ENCODE results near the gene GLP1R.

The GLP1R gene

DNA sequence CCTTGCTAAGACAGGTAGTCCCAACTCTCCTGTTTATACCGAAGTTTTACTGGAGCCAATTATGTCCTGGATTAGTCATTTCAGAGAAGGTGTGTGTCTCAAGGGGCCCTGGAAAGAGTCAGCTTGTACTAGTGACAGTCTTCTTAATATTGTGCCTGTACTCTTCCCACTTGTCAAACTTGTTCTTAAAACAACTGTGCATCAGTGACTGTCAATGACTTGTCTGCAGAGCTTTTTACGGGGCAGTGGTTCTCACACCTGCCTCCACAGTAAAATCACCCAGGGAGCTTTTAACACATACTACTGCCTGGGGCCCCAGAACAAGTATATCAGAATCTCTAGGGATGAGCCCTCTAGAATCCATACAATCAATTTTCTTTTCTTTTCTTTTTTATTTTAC lies 28.4 kb upstream of the GLP1R start:
- ChIA-PET CTCF (no interaction called here), POLR2A (no interaction called here)
- TF ChIP-seq SP1 (IDR thresholded peaks at IDR 0.05) (no peak), LEF1 (IDR thresholded peaks at IDR 0.05; ENCODE audit: borderline replicate concordance) (no peak), FOXA1 (IDR thresholded peaks at IDR 0.05) (no peak), ZNF384 (IDR thresholded peaks at IDR 0.05) (no peak), ELF4 (IDR thresholded peaks at IDR 0.05) (no peak), SUZ12 (IDR thresholded peaks at IDR 0.05) (no peak), HDGF (IDR thresholded peaks at IDR 0.05; ENCODE audit: borderline replicate concordance) (no peak), BHLHE40 (IDR thresholded peaks at IDR 0.05; ENCODE audit: borderline replicate concordance) (no peak), ARNT (IDR thresholded peaks at IDR 0.05) (no peak), FOXM1 (IDR thresholded peaks at IDR 0.05; ENCODE audit: borderline replicate concordance) (no peak), L3MBTL2 (conservative IDR thresholded peaks at IDR 0.05) (no peak), TARDBP (IDR thresholded peaks at IDR 0.05) (no peak), CTBP1 (IDR thresholded peaks at IDR 0.05; ENCODE audit: borderline replicate concordance) (no peak), NFRKB (IDR thresholded peaks at IDR 0.05) (no peak), FOXK2 (IDR thresholded peaks at IDR 0.05) (no peak)
- TF ChIP-seq, protein P1, sequence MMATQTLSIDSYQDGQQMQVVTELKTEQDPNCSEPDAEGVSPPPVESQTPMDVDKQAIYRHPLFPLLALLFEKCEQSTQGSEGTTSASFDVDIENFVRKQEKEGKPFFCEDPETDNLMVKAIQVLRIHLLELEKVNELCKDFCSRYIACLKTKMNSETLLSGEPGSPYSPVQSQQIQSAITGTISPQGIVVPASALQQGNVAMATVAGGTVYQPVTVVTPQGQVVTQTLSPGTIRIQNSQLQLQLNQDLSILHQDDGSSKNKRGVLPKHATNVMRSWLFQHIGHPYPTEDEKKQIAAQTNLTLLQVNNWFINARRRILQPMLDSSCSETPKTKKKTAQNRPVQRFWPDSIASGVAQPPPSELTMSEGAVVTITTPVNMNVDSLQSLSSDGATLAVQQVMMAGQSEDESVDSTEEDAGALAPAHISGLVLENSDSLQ (IDR thresholded peaks at IDR 0.05) = no peak
- no peak for DNase-seq (ENCODE audit: extremely low spot score)

DNA sequence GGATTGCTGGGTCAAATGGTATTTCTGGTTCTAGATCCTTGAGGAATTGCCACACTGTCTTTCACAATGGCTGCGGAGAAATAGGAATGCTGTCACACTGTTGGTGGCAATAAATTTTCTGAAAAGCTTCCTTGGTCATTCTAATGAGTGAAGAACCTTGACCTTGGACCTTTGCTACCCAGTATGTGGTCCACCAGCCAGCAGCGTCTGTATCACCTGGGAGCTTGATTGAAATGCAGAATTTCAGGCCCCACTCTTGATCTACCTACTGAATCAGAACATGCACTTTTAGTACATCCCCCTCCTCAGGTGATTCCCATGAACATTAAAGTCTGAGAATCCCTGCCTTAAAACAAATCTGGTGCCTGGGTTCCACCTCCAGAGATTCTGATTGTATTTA lies 27.5 kb upstream of the GLP1R start:
- ChIA-PET POLR2A (interaction anchor here (0.5 kb wide), 1 partner anchor 921 kb away, joined by 3 read pairs; no protein-coding TSS in a partner anchor), CTCF (no interaction called here)
- TF ChIP-seq LEF1 (IDR thresholded peaks at IDR 0.05; ENCODE audit: borderline replicate concordance) = no peak
- TF ChIP-seq, protein P1 (IDR thresholded peaks at IDR 0.05) = no peak
- no peak for TF ChIP-seq ELF4 (IDR thresholded peaks at IDR 0.05)
- no peak for TF ChIP-seq CTBP1 (IDR thresholded peaks at IDR 0.05; ENCODE audit: borderline replicate concordance)
- no peak for TF ChIP-seq L3MBTL2 (conservative IDR thresholded peaks at IDR 0.05)
- no peak for TF ChIP-seq BHLHE40 (IDR thresholded peaks at IDR 0.05; ENCODE audit: borderline replicate concordance)
- DNase-seq (ENCODE audit: extremely low spot score) = no peak

DNA sequence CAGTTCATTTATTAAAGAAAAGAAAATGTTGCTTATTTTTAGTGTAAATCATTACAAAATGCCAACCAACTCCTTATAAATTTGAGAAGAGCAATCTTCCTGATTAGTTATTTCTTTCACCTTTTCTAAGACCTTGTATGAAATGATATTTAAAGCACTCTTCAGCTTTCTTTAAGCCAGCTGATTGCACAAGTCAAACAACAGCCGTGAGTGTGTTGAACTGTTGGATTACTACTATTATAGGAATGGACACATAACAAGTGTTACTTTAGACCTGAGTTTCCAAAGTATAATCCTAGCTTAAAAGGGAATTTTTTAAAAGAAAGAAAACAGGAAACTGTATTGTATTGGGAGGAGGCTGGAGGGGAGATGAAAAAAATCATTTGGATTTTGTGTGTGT lies 26.8 kb upstream of the GLP1R start:
- CTCF ChIA-PET = no interaction called here
- POLR2A ChIA-PET = interaction anchor here (0.7 kb wide), 1 partner anchor 94 kb away, joined by 3 read pairs; no protein-coding TSS in a partner anchor
- TF ChIP-seq L3MBTL2 (conservative IDR thresholded peaks at IDR 0.05) = no peak
- no peak for TF ChIP-seq LEF1 (IDR thresholded peaks at IDR 0.05; ENCODE audit: borderline replicate concordance)
- no peak for TF ChIP-seq HDGF (IDR thresholded peaks at IDR 0.05; ENCODE audit: borderline replicate concordance)
- TF ChIP-seq BHLHE40 (IDR thresholded peaks at IDR 0.05; ENCODE audit: borderline replicate concordance) = no peak
- TF ChIP-seq FOXK2 (IDR thresholded peaks at IDR 0.05) = no peak
- TF ChIP-seq ELF4 (IDR thresholded peaks at IDR 0.05) = no peak
- no peak for TF ChIP-seq CTBP1 (IDR thresholded peaks at IDR 0.05; ENCODE audit: borderline replicate concordance)
- TF ChIP-seq SP1 (IDR thresholded peaks at IDR 0.05) = no peak
- TF ChIP-seq TARDBP (IDR thresholded peaks at IDR 0.05) = no peak
- no peak for TF ChIP-seq NFRKB (IDR thresholded peaks at IDR 0.05)
- TF ChIP-seq ZNF384 (IDR thresholded peaks at IDR 0.05) = no peak
- no peak for TF ChIP-seq FOXA1 (IDR thresholded peaks at IDR 0.05)
- TF ChIP-seq FOXM1 (IDR thresholded peaks at IDR 0.05; ENCODE audit: borderline replicate concordance) = no peak
- TF ChIP-seq ARNT (IDR thresholded peaks at IDR 0.05) = no peak
- no peak for DNase-seq (ENCODE audit: extremely low spot score)

DNA sequence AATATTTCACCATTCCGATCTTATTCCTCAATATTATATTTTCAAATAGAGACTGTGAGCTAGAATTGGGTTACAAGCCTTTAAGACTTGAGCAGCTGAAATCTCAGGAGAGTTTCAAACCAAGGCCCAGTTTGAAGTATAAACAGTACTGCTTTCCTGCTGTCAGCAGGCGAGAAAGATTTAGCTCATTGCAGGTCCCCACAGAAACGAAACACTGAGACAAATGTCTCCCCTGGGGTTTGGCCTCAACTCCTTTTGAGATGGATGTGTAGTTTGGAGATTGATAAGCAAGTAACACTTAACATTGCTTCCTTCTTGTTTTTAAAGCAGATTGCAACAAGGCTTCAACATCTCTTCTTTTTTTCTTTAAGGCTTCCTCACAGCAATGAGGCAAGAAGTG lies 22.4 kb upstream of the GLP1R start:
- DNase-seq (ENCODE audit: extremely low spot score) = no peak
- CTCF ChIA-PET = interaction anchor here (0.6 to 1.5 kb wide), 5 partner anchors 23 to 232 kb away, joined by 3 to 6 read pairs (median 4); no protein-coding TSS in a partner anchor
- no peak for TF ChIP-seq FOXK2 (IDR thresholded peaks at IDR 0.05)
- TF ChIP-seq LEF1 (IDR thresholded peaks at IDR 0.05; ENCODE audit: borderline replicate concordance) = no peak
- TF ChIP-seq ELF4 (IDR thresholded peaks at IDR 0.05) = no peak
- TF ChIP-seq CTBP1 (IDR thresholded peaks at IDR 0.05; ENCODE audit: borderline replicate concordance) = no peak
- TF ChIP-seq L3MBTL2 (conservative IDR thresholded peaks at IDR 0.05) = no peak
- TF ChIP-seq BHLHE40 (IDR thresholded peaks at IDR 0.05; ENCODE audit: borderline replicate concordance) = no peak
- no peak for TF ChIP-seq FOXM1 (IDR thresholded peaks at IDR 0.05; ENCODE audit: borderline replicate concordance)
- no peak for TF ChIP-seq ARNT (IDR thresholded peaks at IDR 0.05)
- no peak for TF ChIP-seq FOXA1 (IDR thresholded peaks at IDR 0.05)
- TF ChIP-seq SUZ12 (IDR thresholded peaks at IDR 0.05) = no peak
- no peak for TF ChIP-seq TARDBP (IDR thresholded peaks at IDR 0.05)
- no peak for TF ChIP-seq ZNF384 (IDR thresholded peaks at IDR 0.05)
- TF ChIP-seq, protein P1 (IDR thresholded peaks at IDR 0.05) = no peak
- no peak for TF ChIP-seq HDGF (IDR thresholded peaks at IDR 0.05; ENCODE audit: borderline replicate concordance)
- TF ChIP-seq SP1 (IDR thresholded peaks at IDR 0.05) = no peak
- TF ChIP-seq NFRKB (IDR thresholded peaks at IDR 0.05) = no peak
- POLR2A ChIA-PET = no interaction called here

DNA sequence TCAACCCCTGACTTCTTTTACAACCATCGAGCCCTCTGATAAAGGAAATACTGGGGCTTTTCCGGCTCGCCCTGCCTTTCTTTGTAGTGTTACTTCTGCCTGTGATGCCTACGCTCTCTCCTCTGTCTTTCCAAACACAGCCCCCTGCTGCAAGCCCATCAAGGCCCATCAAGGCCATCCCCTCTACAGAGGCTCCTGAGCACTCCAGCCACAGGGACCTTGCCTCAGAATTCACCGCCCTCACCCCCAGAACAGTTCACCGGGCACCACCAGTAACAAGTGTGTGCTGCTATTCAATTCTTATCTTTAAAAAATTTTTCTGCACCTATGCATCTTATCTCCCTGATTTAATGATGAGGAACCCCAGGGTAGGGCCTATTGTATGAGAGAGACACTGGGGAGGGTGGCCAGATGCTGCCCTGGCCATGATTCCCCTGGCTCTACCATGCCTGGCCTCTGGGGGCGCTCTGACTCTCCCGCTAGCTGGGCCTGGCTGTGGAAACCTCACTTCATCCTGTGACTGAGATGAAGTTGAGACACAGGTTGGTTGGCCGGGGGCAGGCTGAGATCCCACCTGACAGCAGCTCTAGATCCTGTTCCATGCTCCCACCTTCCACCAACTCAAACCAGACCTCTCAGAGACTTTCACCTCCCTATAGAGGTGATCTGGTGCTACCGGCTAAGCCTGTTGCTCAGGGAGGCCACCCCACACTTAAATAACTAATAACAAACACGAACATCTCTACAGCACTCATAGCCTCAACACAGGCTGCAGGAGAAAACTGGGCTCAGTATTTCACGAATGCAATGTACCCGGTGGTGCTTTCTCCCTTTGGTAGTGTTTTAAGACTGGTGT lies 19.2 kb upstream of the GLP1R start:
- POLR2A ChIA-PET = no interaction called here
- TF ChIP-seq TARDBP (IDR thresholded peaks at IDR 0.05) (no peak), ELF4 (IDR thresholded peaks at IDR 0.05) (no peak), SUZ12 (IDR thresholded peaks at IDR 0.05) (no peak), LEF1 (IDR thresholded peaks at IDR 0.05; ENCODE audit: borderline replicate concordance) (no peak), FOXA1 (IDR thresholded peaks at IDR 0.05) (no peak), FOXK2 (IDR thresholded peaks at IDR 0.05) (no peak), L3MBTL2 (conservative IDR thresholded peaks at IDR 0.05) (no peak), NFRKB (IDR thresholded peaks at IDR 0.05) (no peak), BHLHE40 (IDR thresholded peaks at IDR 0.05; ENCODE audit: borderline replicate concordance) (no peak), ZNF384 (IDR thresholded peaks at IDR 0.05) (no peak), ARNT (IDR thresholded peaks at IDR 0.05) (no peak), SP1 (IDR thresholded peaks at IDR 0.05) (no peak), CTBP1 (IDR thresholded peaks at IDR 0.05; ENCODE audit: borderline replicate concordance) (no peak)
- TF ChIP-seq, protein P1 (IDR thresholded peaks at IDR 0.05) = no peak
- peak; percentile 82 for DNase-seq (ENCODE audit: extremely low spot score)
- CTCF ChIA-PET = interaction anchor here (1.1 to 1.6 kb wide), 3 partner anchors 19 to 157 kb away, joined by 4 read pairs; no protein-coding TSS in a partner anchor
